ENCODE results near the gene CCNT2. TPM values are rescaled to one million over a fixed set of nuclear protein-coding genes. Genes with fewer than 3 reads are reported as not detected.

CCNT2 gene
- total RNA-seq, 5 donors from 2014 or later (not counting 1 experiment from before 2014, with no cell fraction given): 51.7 to 75.3 (median 62.6) TPM

Other genes starting within 250 kb of the CCNT2 start
- gene TMEM163, start 199.8 kb upstream of the CCNT2 start, total RNA-seq: under 1 TPM; 0.18 to 0.73 (median 0.35) TPM
- gene ACMSD, start 80.2 kb upstream of the CCNT2 start, total RNA-seq: under 1 TPM in 1 of 5 donors, not detected in 4; 0.20 TPM
- not detected for gene MAP3K19, start 128.6 kb downstream of the CCNT2 start, total RNA-seq
- 10 to 100 TPM; 34.0 to 48.8 (median 40.7) TPM for gene RAB3GAP1, start 133.5 kb downstream of the CCNT2 start, total RNA-seq